NCI-H146 treated with DMSO at 0.1 percent for 48 hours (cell line): ENCODE measurements around the gene PROSER3.

ENCODE experiments used
- DNase-seq: peaks from one replicate; lab custom pipeline; 2025; ENCODE audit not compliant: unreplicated experiment; lab: John Stamatoyannopoulos, UW

Gene PROSER3

DNA sequence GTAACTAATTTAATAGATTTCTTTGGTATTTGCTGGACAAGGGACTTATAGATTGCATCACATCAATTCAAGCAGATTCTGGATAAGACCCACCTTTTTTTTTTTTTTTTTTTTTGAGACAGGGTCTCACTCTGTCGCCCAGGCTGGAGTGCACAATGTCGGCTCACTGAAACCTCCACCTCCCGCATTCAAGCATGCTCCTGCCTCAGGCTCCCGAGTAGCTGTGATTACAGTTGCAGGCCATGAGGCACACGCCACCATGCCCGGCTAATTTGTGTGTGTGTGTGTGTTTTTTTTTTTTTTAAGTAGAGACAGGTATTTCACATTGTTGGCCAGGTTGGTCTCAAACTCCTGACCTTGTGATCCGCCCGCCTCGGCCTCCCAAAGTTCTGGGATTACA lies 58.9 kb downstream of the PROSER3 start:
- no peak for DNase-seq

DNA sequence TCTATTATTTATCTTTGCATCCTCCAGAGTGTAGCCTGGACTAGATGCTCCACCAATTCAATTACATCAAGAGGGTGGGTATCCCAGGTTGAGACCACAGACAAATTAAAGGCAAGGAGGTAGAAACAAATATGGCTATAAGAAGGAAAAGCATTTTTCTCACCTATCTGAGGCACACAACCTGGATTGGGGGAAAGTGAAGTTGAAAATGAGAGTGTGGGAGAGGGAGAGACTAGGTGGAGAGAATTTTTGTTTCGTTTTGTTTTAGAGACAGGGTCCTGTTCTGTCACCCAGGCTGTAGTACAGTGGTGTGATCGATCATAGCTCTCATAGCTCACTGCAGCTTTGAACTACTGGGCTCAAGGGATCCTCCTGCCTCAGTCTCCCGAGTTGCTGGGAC lies 60.5 kb downstream of the PROSER3 start:
- no peak for DNase-seq
